GM21360 (cell line): ENCODE results near the gene ATRNL1.
A peak's percentile ranks its signal among the peaks of the same experiment; 100 is the strongest.

Experiments used
- ATAC-seq: cut with Tn5 transposase; IDR thresholded peaks from one replicate; pipeline ENCODE4 v1.9.1; 2021; ENCODE audit warnings: mild to moderate bottlenecking, moderate library complexity; ENCODE audit not compliant: unreplicated experiment

ATRNL1 gene

GRCh38 chr10:115867305-115867704 lies 774.1 kb downstream of the ATRNL1 start:
- ATAC-seq, result no peak

DNA sequence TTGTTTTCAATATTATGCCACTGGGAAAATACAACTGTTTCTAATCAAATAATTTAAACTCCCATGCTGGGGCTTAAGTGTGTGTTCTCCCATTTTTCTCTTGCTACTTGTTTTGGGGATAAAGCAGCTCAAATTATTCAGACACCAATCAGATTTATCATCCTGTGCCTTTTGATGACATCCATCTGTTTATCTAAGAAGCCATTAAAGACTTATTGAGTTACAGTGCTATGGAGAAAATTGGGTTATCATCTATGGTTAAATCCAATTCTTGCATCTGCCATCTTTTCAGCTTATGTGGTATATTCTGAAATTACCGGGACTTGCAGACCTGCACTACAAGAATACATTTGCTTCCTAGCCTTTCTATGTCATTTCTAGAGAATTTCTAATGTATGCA lies 778.7 kb downstream of the ATRNL1 start:
- ATAC-seq, result no peak

DNA sequence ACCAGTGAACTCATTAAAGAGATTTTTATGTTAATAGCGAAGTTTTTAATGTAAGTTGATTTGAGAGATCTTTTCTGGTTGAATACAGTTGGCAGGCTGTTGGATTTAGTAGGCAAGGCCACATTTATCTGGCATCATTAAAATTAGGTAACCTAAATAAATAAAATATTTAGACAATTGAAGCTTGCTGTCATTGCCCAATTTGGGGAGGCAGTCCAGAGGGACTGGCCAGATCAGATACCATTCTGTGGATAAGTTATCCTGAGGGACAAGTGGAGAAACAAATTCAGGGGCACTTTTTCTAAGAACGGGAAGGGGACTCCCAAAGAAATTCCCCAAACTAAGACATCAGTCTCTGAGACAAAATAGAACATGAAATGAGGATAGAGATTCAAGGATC lies 782.0 kb downstream of the ATRNL1 start:
- ATAC-seq, result no peak

DNA sequence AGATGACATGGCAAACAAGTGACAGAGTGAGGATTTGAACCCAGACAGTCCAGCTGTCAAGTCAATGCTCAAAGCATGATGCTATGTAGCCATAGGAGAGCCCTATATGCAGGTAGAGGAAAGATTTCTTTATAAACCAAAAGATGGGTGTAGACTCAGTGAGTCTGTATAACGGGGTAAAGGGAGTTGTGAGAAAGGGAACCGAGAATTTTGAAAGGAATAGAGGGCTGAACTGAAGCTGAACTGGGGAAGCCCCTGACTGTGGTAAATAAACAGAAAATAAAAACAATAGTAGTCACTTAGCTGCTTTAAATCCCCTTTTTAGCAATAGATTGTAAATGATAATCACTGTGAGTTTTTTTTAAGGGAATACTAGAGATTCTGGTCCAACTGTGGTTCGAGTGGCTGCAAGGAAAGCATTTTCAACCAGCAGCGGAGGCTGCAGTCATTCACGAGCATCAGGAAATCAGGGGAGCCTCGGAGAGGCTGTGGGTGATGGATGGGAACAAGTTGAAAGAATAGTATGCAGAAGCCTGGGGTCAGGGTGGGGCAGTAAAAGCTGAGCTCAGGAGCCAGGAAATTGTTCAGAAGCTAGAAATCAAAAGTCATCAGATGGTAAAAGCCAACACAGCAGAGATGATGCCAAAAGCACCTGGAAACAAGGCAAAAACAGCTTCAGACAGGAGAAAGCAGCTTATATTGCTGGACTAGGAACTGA lies 786.4 kb downstream of the ATRNL1 start:
- peak; percentile 86 for ATAC-seq

DNA sequence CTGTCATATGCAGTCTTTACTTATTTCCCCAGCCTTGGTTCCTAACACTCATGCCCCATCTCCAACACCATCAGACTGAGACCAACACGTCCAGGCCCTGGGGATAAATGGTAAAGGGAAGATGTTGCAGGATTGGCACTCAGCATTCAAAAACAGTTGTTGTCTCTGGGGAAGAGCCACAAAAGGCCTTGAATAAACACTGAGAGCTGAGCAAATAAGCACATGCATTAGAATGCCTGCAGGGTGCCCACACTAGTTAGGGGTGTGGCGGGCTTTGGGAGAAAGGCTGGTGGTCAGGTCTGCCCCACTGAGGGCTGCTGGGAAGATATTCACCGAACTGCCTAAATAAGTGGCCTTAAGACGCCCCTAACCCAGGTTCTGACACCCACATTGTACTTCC lies 788.9 kb downstream of the ATRNL1 start:
- ATAC-seq, result no peak

- no peak for ATAC-seq
Observed at GRCh38 chr10:115883372-115883771, 790.2 kb downstream of the ATRNL1 start.

- no peak for ATAC-seq
Observed at GRCh38 chr10:115884331-115884730, 791.2 kb downstream of the ATRNL1 start.

GRCh38 chr10:115895166-115895565 lies 802.0 kb downstream of the ATRNL1 start:
- no peak for ATAC-seq

GRCh38 chr10:115898242-115898641 lies 805.1 kb downstream of the ATRNL1 start:
- no peak for ATAC-seq

DNA sequence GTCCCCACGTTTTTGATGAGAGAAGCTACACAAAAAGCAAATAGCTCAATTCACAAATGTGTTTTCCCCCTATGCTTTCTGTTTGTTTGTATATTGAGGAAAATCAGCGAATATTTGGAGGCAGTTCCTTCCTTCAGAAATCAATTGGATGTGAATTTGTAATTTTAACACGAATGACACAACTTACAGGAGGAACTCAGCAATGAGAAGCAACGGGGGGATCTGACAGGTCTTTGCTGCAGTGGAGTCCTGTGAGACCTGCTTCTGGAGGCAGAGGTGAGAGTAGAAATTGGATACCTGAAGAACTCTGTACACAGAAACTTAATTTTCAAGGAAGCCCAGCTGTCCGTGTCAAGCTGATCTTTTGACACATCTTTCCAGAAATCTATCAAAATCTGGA lies 809.4 kb downstream of the ATRNL1 start:
- no peak for ATAC-seq

GRCh38 chr10:115903207-115903606 lies 810.0 kb downstream of the ATRNL1 start:
- ATAC-seq, result no peak

DNA sequence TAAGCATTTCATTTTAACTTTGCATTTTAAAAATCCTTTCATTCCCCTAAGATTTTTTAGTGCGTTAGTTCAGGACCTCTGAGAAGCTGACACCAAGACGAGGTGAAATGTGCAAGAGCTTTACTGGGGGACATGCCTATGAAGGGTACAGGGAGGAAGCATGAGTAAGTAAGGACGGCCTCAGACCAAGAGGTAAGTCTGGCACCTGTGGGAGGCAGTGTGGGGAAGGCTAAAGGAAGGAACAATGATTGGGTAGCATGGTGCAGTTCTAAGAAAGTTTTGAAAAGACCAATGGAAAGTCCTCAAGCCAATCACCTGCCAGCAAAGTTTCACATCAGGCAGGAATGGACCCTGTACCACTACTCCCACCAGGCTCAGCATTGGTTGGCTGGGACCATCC lies 810.7 kb downstream of the ATRNL1 start:
- ATAC-seq, result no peak

DNA sequence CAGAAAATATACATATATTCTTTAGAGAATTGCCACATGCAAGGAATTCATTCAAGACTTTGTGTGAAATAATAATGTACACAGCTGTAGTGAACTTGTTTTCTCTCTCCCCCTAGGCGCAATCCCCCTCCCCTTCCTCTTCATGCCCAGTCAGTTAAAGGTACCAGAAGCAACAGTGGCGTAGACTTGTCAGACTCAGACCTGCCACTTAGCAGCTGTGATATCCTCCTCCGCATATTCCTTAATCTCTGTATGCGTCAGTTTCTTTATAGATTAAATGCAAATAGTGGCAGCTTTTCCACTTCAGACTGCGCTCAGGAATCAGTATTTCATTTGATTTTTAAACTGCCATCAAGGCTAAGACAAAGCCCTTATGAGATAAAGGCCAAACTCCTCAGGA lies 815.9 kb downstream of the ATRNL1 start:
- no peak for ATAC-seq

- ATAC-seq, result no peak
Observed at GRCh38 chr10:115909962-115910731, 817.0 kb downstream of the ATRNL1 start.

GRCh38 chr10:115914475-115914874 lies 821.3 kb downstream of the ATRNL1 start:
- ATAC-seq, result no peak

- ATAC-seq, result no peak
Observed at GRCh38 chr10:115915429-115915828, 822.3 kb downstream of the ATRNL1 start.

DNA sequence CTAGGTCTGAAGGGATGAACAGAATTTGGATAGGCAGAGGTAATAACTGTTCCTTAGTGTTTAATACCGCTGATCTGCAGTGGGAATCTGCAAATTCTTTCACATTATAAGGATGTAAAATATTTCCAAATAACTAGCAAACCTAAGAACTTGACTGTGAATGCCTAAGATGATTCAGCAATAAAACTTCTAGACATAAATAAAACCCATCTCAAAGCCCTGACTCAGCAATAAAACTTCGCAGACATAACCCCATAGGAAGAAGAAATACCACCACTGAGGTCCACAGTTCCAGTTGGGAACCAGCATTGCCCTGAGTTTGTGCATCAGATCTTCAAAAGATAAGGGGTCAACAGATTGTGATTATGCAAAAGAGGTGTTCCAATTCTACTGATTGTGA lies 825.6 kb downstream of the ATRNL1 start:
- ATAC-seq, result no peak

GRCh38 chr10:115921795-115922194 lies 828.6 kb downstream of the ATRNL1 start:
- no peak for ATAC-seq

GRCh38 chr10:115931309-115931708 lies 838.1 kb downstream of the ATRNL1 start:
- no peak for ATAC-seq

DNA sequence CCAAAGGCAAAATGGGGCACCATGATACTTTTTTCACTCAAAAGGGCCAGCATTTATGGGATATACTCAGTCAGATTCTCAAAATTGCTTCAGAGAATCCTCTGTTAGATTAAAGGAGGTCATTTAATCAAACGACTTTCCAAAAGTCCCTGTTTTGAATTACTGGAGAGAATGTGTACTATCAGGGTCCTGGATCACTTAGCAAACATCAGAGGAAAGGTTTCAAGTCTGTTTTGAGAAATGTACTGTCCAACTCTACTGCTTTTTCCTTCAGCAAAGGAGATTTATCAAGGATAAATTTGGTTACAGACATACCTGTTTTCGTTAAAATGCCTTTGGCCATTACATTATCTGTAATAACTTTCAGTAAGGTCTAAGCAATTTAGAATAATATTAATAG lies 838.9 kb downstream of the ATRNL1 start:
- ATAC-seq, result no peak

DNA sequence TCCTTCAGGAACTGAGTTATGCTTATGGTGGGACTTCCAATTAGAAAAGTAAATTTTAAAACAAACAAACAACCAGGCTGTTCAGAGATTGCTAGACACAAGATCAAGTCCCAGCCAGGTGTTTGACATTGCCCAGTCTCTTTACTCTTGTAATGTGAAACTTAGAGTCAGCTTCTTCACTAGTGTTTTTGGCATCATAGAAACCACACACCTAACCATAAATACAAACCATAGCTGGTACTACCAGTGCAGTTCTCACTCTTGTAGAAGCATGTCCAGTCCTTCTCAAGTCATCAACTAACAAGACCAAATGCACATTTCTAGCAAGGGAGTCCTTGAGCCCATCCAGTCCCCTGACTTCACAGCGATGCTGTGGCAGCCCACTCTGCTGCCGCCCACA lies 839.9 kb downstream of the ATRNL1 start:
- ATAC-seq, result no peak

DNA sequence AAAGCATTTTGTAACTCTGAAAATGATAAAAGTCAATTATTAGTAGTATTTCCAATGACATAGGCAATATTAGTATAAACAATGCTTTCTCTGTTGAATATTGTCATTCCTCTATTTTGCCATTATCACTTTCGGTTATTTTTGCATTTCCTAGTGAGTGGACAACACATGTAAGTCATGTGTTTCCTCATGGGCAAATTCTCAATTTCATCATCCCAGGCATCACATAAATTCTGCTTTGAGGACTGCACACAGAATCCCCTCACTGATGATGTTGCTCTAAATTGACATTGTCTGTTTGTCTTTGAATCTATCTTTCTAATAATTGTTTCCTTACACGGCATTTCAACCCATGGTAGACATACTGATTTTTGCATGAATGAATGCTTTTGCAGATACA lies 842.6 kb downstream of the ATRNL1 start:
- no peak for ATAC-seq
